Measurements from ENCODE around the gene ZNRF3.

GRCh38 chr22:29049655-29050263 is 166.4 kb downstream of the ZNRF3 start:
- TF ChIP-seq EZH2phosphoT487 (IDR thresholded peaks at IDR 0.05; ENCODE audit: insufficient read depth, low read depth) (no peak), EZH2 (IDR thresholded peaks at IDR 0.05; ENCODE audit: insufficient read depth, poor library complexity, severe bottlenecking) (no peak)
